Activated T-helper 1 cell treated with anti-CD3 and anti-CD28 coated beads, Interleukin-2, amount 50 U/mL, for 16 hours (primary cell): ENCODE data around the gene PPAT.
"Not testable (repeated sequence)": the region's sequence is repeated elsewhere in the genome, so short reads cannot be mapped to it uniquely, and the experiment has no call there.

Experiments used
- DNase-seq, 2 donors: peaks; one replicate each; pipeline ENCODE4 v3.0.0-alpha.2; 2020; ENCODE audit warnings: low read depth in 1 of 2, low spot score in 1 of 2

PPAT gene

DNA sequence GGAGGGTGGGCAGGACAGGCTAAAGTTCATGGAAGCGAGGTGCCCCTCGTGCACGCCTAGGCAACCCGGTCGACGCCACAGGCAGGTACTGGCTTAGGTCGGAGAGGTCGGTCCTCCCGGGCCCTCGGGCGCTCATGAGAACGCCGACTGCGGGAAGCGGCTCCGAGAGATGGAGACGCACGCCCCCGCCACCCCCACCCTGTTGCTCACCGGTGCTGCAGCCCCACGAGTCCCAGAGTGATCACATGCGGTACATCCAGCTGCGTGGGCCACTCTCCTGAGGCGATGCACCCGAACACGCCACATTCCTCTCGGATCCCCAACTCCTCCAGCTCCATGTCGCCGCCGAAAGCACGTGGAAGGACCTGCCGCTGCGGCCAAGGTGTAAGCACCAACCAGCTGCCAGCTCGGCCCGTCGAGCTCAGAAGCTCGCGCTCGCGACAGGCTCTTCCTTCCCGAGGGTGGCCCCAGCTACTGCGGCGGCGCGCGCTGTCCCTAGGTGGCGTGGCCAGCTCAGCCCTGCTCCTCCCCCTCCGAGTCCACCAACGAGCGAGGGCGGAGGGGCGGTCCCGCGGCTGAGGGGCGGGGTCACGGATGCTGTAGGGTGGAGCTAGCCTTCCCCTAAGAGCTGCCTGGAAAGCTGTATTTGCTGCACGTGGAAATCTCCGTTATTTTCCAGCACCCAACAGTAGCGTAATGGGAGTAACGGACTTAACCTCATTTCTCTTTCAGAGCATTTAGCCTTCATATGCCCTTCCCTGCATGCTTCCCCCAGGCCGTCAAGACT lies at the start of gene PPAT:
PPAT (minus strand) TSS at position 476 of the 787 bp plus-strand sequence; CDS start at position 338, 138 bp downstream.
- DNase-seq: peak; percentile 97 to 98

DNA sequence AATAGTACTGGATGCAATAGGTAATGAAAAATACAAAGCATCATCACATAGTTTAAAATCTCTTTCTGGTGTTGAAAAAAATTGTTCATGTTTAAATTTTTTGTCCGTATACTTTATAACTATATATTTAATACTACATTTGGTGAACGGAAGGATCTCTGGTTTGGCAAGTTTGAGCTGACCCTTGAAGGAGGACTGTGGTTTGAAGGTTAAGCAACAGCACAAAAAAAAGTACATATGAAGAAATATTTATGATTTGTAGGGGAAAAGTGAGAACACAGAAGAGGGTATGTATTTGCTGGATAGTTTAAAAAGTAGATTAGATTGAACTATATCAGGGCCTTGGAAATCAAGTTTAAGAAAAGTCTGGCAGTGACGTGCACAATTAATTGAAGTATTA lies 45.3 kb upstream of the PPAT start:
- DNase-seq: no peak

DNA sequence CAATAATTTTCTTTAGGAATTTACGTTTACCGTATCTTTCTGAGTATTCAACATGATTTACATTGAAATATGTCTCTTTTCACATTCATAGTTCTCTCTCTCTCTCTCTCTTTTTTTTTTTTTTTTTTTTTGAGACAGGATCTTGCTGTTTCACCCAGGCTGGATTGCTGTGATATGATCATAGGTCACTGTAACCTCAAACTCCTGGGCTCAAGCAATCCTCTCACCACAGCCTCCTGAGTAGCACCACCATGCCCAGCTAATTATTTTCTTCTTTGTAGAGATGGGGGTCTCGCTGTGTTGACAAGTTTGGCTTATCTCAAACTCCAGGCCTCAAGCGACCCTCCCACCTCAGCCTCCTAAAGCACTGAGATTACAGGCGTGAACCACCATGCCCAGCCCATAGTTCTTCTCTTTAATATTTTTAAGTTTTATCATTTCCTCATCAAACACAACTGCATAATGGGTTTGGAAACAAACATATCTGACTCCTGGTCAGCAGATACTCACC lies 41.8 kb upstream of the PPAT start:
- DNase-seq: no peak

DNA sequence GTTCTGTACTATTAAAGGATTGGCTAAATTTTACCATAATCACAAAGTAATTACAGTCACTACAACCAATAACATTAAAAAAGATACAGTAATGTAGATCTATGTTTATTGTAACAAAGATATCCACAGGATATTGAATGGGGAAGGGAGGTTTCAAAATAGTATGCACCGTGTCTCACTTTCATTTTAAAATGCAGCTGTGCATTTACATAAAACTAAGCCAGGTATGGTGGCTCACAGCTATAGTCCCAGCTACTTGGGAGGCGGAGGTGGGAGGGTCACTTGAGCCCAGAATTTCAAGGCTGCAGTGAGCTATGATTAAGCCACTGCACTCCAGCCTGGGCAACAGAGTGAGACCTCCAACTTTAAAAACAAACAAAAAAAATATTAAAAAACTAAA lies 40.5 kb upstream of the PPAT start:
- no peak for DNase-seq

DNA sequence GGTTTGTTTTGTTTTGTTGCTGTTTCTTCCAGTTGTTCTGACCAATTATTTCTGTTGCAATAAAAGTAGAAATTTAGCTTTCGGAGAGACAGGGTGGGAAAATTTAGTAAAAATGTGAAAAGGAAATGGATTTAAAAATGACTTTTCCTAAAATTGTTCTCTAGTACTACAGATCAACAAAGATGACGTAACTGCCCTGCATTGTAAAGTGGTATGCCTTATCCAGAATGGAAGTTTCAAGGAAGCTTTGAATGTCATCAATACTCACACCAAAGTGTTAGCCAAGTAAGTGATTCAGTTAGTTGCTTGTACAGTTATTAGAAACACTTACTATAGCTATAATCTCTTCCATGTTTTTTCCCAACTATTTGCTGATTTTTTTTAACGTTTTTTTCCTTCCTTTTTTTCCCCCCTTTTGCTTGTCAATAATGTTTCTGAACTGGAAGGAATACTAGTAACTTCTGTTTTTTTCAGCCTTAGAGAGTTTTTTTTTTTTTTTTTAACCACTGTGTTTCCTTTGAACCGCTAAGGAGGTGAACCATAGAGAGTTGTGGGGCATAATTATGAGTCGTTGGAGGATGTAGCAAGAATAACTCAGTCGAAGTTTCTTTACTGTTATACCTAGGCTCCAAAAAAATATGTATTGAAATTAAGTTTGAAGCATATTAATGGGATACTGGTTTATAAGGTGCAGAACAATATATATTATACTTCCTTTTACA lies 34.2 kb upstream of the PPAT start:
- no peak for DNase-seq

DNA sequence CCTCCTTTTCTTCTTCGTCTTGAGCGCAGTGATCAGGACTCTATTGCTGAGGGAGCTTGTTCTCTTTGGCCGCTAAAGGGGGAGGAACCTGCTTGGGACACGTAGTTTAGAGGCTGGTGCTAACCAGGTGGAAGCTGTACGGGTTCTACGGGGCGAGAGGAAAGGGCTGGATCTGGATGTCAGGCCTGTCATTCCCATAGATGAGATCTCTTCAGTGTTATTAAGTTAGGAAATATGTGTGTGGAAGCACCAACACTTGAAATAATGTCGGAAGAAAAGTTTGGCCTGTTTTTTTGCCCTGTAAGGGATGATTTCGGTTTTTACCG lies 32.6 kb upstream of the PPAT start:
- DNase-seq: no peak

DNA sequence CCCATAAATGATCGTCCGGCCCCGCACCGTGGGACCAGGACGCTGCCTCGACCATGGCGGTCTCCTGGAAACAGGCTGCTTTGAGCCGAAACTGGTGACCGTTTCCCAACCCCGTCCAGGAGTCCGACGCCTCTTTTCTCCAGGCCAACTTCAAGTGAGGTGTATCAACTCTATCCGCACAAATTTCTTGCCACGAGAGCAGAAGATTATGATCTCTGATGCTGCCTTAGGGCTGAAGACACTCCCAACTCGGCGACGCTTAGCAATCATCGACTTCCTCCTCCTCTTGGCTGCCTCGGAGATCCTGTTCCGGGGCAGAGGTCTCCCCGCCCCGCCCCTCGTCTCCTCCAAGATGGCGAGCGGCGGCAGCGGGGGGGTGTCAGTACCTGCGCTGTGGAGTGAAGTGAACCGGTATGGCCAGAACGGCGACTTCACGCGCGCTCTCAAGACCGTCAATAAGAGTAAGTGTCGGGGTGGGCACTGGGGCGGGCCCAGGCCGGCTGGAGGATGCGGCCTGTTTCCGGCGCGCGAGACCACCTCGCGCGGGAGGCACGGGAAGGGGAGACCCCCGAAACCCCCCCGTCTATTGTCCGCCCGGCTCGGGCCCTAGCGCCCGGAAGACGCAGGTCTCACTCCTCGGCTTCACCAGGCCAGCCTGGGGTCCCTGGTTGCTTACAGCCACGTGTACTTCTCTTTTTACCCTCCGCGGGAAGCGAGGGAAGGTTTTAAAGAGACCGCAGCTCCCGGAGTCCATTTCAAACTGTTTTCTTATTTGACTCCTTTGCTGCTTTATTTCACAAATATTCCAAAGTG lies 32.1 kb upstream of the PPAT start, which contains the start of gene SRP72:
SRP72 (plus strand) TSS at position 334 of the 813 bp plus-strand sequence; CDS start at position 353, 19 bp downstream.
- DNase-seq: peak; percentile 81 to 84

DNA sequence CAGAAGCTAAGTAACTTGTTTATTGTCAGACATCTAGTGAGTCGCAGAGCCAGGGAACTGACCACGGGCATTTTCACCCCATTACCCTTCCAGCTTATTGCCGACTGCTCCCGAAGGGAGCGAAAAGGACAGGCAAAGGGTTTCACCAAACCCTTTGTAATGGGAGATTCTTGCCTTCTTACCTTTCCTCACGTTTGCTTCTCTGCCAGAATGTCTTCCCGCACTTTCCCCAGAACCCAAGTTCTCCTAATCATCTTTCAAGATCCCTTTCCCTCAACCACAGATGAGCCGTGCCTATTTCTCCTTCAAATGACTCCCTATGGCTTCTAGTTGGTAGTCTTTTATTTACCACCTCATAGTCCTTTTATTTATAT lies 31.5 kb upstream of the PPAT start:
- DNase-seq: no peak

DNA sequence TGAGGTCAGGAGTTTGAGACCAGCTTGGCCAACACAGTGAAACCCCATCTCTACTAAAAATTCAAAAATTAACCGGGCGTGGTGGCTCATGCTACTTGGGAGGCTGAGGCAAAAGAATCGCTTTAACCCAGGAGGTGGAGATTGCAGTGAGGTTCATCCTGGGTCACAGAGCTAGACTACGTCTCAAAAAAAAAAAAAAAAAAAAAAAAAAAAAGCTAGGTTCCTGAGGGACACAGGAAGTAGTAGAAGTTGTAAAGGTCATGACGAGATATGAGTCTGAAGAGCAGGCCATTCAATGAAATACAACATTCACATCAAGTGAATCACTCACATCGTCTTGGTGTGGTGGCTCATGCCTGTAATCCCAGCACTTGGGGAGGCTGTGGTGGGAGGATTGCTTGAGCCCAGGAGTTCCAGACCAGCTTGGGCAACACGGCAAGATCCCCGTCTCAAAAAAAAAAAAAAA lies 30.9 kb upstream of the PPAT start:
- DNase-seq: not testable (repeated sequence)

DNA sequence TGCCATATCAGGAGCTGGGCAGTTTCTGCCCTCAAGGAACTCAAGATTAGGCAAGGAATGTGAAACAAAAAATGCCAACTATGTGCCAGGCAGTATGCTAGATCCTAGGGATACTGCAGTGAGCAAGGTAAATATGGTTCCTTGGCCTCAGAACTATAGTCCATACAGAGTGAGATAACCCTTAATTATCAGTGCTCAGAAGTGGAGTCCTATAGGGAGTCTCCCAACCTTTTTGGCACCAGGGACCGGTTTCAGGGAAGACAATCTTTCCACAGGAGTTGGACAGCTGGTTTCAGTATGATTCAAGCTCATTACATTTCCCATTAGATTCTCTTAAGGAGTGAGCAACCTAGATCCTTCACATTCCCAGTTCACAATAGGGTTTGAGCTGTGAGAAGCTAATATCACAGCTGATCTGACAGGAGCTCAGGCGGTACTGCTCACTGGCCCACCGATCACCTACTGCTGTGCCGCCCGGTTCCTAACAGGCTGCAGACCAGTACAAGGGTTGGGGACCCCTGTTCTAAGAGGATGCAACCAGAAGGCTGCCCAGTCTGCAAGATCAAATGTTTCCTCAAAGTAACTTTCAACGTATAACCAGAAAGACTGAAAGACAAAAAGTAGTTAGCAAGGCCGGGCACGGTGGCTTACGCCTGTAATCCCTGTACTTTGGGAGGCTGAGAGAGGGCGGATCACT lies 30.3 kb upstream of the PPAT start:
- no peak for DNase-seq

DNA sequence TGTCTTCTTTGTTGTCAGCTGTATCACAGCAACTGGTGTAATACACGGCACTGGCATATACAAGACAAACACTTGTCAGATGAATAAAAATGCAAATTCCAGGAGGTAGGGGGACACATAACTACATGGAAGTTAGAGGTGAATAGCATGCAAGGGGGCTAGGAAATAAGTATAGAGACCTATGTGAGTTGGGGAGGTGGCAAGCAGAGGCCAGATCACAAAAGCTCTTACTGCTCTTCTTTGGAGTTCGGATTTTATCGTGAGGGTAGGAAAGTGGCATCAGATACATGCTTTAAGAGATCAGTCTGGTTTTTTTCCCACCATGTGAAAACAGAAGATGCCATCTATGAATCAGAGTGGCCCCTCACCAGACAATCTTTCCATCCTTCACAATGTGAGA lies 29.2 kb upstream of the PPAT start:
- no peak for DNase-seq

DNA sequence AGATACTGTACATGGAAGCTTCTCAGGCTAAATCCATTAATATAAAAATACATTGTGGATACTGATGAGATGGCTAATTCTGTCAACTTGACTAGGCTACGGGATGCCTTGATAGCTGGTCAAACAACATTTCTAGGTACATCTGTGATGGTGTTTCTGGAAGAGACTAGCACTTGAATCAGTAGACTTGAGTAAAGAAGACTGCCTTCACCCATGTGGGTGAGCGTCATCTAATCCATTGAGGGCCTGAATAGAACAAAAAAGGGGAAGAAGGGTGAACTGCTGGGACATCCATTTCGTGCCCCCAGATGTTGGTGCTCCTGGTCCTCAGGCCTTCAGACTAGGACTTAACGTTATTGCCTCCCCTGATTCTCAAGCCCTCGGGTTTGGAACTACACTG lies 28.3 kb upstream of the PPAT start:
- no peak for DNase-seq

DNA sequence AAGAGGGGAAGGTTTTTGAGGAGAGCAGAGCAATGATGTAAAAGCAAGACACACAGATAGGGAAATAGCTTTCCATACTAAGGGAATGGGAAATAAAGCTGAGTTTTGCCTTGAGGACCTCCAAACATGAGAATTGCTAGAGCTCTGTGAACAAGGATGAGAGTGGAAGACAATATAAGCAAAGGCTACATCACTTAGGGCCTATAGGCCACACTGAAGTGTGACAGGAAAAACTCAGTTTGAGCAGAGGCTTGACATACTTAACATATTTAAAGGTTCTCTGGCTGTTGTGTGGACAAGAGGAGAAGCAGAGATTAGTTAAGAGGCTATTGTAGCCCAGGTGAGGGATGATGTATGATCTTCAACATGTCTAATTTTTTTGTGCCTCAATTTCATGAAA lies 26.7 kb upstream of the PPAT start:
- DNase-seq: no peak

DNA sequence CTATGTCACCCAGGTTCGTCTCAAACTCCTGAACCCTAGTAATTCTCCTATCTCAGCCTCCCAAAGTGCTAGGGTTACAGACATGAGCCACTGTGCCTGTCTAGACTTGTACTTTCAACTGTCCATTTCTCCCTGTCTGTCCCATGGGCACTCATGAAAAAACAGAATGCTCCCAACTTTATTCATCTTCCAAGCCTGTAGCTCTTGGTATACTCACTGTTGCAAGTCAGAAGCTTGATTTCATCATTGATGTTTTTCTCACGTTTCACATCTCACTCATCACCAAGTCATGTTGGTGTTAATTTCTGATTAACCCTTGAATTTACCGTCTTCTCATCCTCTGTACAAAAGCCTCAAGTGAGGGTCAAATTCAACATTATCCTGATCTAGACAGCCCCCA lies 24.7 kb upstream of the PPAT start:
- DNase-seq: no peak

DNA sequence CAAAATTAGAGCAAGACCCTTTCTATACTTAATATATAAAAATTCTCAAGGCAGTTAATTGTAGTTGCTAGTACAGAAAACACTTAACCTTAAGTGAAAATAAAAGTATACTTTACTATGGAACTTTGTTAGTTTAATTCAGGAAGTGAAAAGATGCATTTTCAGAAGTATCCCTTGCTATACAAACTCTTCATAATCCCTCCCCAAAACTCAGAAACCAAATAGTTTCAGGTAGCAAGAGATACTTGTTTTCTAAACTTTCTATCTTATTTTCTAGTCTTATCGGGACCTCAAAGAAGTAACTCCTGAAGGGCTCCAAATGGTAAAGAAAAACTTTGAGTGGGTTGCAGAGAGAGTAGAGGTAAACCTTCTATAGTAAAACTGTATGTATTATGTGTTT lies 14.9 kb upstream of the PPAT start:
- DNase-seq: no peak

DNA sequence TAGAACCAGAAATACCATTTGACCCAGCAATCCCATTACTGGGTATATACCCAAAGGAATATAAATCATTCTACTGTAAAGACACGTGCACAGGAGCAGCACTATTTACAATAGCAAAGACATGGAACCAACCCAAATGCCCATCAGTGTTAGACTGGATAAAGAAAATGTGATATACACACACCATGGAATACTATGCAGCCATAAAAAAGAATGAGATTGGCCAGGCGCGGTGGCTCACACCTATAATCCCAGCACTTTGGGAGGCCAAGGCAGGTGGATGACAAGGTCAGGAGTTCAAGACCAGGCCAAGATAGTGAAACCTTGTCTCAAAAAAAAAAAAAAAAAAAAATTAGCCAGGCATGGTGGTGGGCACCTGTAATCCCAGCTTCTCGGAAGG lies 14.1 kb upstream of the PPAT start:
- DNase-seq: not testable (repeated sequence)

DNA sequence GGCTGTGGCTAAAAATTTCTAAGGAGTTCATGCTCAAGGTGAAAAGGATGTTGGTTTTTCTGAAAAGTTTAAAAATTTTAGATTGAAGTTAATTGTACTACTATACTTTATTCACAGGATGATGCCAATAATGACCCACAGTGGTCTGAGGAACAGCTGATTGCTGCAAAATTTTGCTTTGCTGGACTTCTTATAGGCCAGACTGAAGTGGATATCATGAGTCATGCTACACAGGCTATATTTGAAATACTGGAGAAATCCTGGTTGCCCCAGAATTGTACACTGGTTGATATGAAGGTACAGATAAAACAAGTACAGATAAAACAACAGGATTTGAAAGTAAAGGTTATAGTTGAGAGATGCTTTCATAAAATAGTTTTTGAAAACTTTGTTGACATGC lies 12.9 kb upstream of the PPAT start:
- no peak for DNase-seq

DNA sequence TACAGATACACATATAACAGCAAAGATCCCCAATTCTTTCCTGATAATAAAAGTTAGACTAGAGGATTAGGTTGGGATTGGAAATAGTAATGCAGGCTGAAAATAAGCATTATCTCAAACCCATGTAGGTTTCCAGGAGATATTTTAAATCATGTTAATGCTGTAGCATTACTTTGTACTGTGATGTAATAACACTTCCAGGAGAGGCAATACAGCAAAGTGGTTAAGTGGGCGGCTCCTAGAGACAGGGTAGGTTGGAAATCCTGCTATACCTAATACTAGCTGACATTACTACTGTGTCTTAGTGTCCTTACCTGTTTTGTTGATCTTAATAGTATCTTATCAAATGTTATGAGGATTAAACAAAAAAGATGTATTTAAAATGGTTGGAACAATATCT lies 10.3 kb upstream of the PPAT start:
- DNase-seq: no peak

DNA sequence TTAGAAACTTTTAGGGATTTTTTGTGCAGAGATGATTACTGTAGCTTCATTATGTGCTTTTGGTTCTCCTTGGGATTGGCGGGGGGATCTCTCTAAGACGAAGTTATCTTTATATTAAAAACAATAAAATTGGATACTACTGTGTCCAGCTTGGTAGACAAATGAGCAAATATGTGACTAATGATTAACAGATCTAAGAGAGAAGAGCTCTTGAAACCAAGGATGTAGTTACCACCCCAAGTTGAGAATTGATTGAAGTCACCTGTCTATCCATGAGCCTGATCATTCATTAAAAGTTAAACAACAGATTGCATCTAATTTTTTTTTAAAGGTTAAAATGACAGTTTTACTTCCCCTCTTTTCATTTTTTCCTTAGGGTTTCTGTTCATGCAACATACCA lies 9.3 kb upstream of the PPAT start:
- no peak for DNase-seq

DNA sequence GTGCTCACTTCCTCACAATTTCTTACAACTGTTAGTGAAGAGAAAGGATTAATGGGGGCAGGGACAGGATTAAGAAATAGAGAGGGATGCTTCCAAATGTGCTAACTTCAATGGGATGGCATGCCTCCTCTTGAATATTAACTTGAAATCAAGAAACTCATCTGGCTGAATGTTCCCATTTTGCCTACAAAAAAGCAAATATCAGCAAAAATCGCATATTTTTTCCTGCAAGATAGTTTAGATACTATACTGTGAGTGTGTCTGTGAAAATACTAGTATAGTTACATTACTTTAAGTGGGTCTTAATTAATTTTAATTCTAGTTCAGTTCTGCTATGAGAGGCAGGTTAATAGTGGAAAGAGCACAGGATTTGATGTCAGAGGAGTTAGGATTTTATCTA lies 5.6 kb upstream of the PPAT start:
- DNase-seq: no peak

DNA sequence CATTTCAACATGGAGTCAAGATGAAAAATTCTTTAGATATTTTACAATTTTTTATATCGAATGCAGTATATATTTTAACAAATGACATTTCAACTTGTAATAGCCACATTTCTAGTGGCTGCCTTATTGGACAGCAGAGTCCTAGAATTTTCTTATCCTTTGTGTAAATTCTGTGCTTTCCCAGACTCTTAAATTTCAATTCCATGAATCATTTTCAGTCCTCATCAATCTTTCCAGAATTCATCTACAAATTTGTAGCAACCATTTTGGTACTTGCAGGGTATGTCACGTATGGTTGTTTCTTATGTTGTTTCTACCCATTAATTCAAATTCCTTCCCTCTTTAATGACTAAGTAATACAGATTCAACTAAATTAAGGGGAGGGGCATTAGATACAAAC lies 3.4 kb upstream of the PPAT start:
- no peak for DNase-seq
